NCI-H1417 treated with DMSO at 0.1 percent for 48 hours (cell line): ENCODE measurements around the gene SLC11A1.
A peak's percentile ranks its signal among the peaks of the same experiment; 100 is the strongest.

Source experiments
- DNase-seq: peaks from one replicate; lab custom pipeline; 2025; lab: John Stamatoyannopoulos, UW

The SLC11A1 gene

GRCh38 chr2:218393750-218394290, 11.7 kb downstream of the SLC11A1 start:
- DNase-seq, result no peak

GRCh38 chr2:218394298-218395089, 12.4 kb downstream of the SLC11A1 start:
- DNase-seq, result no peak

GRCh38 chr2:218395090-218395444, 13.0 kb downstream of the SLC11A1 start:
- DNase-seq, result no peak

GRCh38 chr2:218395456-218395825, 13.4 kb downstream of the SLC11A1 start:
- no peak for DNase-seq

- DNase-seq, result peak; percentile 70
Measured at GRCh38 chr2:218395826-218396687, 14.0 kb downstream of the SLC11A1 start.

GRCh38 chr2:218396688-218397462, 14.8 kb downstream of the SLC11A1 start:
- peak; percentile 27 for DNase-seq

- no peak for DNase-seq
Measured at GRCh38 chr2:218397463-218397819, 15.4 kb downstream of the SLC11A1 start.

- no peak for DNase-seq
Measured at GRCh38 chr2:218397820-218398436, 15.9 kb downstream of the SLC11A1 start.

- DNase-seq, result no peak
Measured at GRCh38 chr2:218398437-218399390, 16.6 kb downstream of the SLC11A1 start.

GRCh38 chr2:218399391-218400166, 17.5 kb downstream of the SLC11A1 start, which contains the start of gene CTDSP1:
Gene CTDSP1, plus strand, starts transcription at chr2:218399868. Its CDS starts 223 bp downstream, at chr2:218400091.
- peak; percentile 14 for DNase-seq

- DNase-seq, result no peak
Measured at GRCh38 chr2:218400167-218400929, 18.3 kb downstream of the SLC11A1 start.

GRCh38 chr2:218400930-218401881, 19.1 kb downstream of the SLC11A1 start:
- no peak for DNase-seq

- DNase-seq, result no peak
Measured at GRCh38 chr2:218401890-218402289, 19.8 kb downstream of the SLC11A1 start.

- DNase-seq, result no peak
Measured at GRCh38 chr2:218402491-218402901, 20.4 kb downstream of the SLC11A1 start.

GRCh38 chr2:218402911-218403411, 20.9 kb downstream of the SLC11A1 start:
- DNase-seq, result no peak

GRCh38 chr2:218403810-218404209, 21.7 kb downstream of the SLC11A1 start:
- no peak for DNase-seq

GRCh38 chr2:218404351-218405085, 22.4 kb downstream of the SLC11A1 start:
- no peak for DNase-seq
